Measurements from ENCODE around the gene CPA1.
"Not testable (repeated sequence)": the region's sequence is repeated elsewhere in the genome, so short reads cannot be mapped to it uniquely, and the experiment has no call there.

Gene CPA1

GRCh38 chr7:130372402-130373165, 7.7 kb upstream of the CPA1 start:
- DNase-seq (ENCODE audit: low read depth in 2 of 2): no peak

GRCh38 chr7:130374507-130374906, 5.8 kb upstream of the CPA1 start:
- DNase-seq (ENCODE audit: low read depth in 2 of 2): no peak

- not testable (repeated sequence) for DNase-seq (ENCODE audit: low read depth in 2 of 2)
Observed at GRCh38 chr7:130376461-130376860, 3.8 kb upstream of the CPA1 start.

- DNase-seq (ENCODE audit: low read depth in 2 of 2): no peak
Observed at GRCh38 chr7:130377178-130377577, 3.1 kb upstream of the CPA1 start.

- no peak for DNase-seq (ENCODE audit: low read depth in 2 of 2)
Observed at GRCh38 chr7:130379019-130379418, 1.3 kb upstream of the CPA1 start.

- no peak for DNase-seq (ENCODE audit: low read depth in 2 of 2)
Observed at GRCh38 chr7:130379532-130379920, 768 bp upstream of the CPA1 start.

- DNase-seq (ENCODE audit: low read depth in 2 of 2): no peak
Observed at GRCh38 chr7:130380861-130381455, 664 bp downstream of the CPA1 start.

- DNase-seq (ENCODE audit: low read depth in 2 of 2): no peak
Observed at GRCh38 chr7:130381468-130382312, 1.4 kb downstream of the CPA1 start.

- DNase-seq (ENCODE audit: low read depth in 2 of 2): no peak
Observed at GRCh38 chr7:130383187-130383980, 3.1 kb downstream of the CPA1 start.

- no peak for DNase-seq (ENCODE audit: low read depth in 2 of 2)
Observed at GRCh38 chr7:130384371-130384801, 4.1 kb downstream of the CPA1 start.

- DNase-seq (ENCODE audit: low read depth in 2 of 2): no peak
Observed at GRCh38 chr7:130384841-130385599, 4.7 kb downstream of the CPA1 start.

GRCh38 chr7:130385600-130386066, 5.3 kb downstream of the CPA1 start:
- DNase-seq (ENCODE audit: low read depth in 2 of 2): no peak

- no peak for DNase-seq (ENCODE audit: low read depth in 2 of 2)
Observed at GRCh38 chr7:130386876-130387275, 6.6 kb downstream of the CPA1 start.

GRCh38 chr7:130387306-130387627, 7.0 kb downstream of the CPA1 start:
- DNase-seq (ENCODE audit: low read depth in 2 of 2): no peak

- no peak for DNase-seq (ENCODE audit: low read depth in 2 of 2)
Observed at GRCh38 chr7:130387628-130388403, 7.5 kb downstream of the CPA1 start.

GRCh38 chr7:130388671-130389070, 8.4 kb downstream of the CPA1 start:
- no peak for DNase-seq (ENCODE audit: low read depth in 2 of 2)

- DNase-seq (ENCODE audit: low read depth in 2 of 2): no peak
Observed at GRCh38 chr7:130390486-130390885, 10.2 kb downstream of the CPA1 start.

GRCh38 chr7:130393101-130393561, 12.8 kb downstream of the CPA1 start:
- no peak for DNase-seq (ENCODE audit: low read depth in 2 of 2)

GRCh38 chr7:130393841-130394411, 13.6 kb downstream of the CPA1 start:
- no peak for DNase-seq (ENCODE audit: low read depth in 2 of 2)

Data from stimulated activated CD4-positive, alpha-beta T cell treated with anti-CD3 and anti-CD28 coated beads, Interleukin-1b, Interleukin-23, amount 100 ng/mL, for 4 hours (primary cell).